SK-N-SH (cell line): ENCODE measurements around the gene DDX24. TPM values are rescaled to one million over a fixed set of nuclear protein-coding genes. Genes with fewer than 3 reads are reported as not detected.

ENCODE experiments used
- CTCF ChIA-PET: fragments of 300-600, 350-600 bp; formaldehyde crosslinking; extraction: SDS; loops from one replicate; lab custom pipeline; 2021; lab: Yijun Ruan, JAX
- POLR2A ChIA-PET: fragments of 350-600 bp; sonication (Branson Sonifier 250); formaldehyde crosslinking; extraction: SDS; loops from one replicate; lab custom pipeline; 2020; ENCODE audit warnings: antibody characterized with exemption, inconsistent platforms; lab: Yijun Ruan, JAX
- DNase-seq: peaks from one replicate; pipeline ENCODE4 v3.0.0; 2012
- H2AFZ ChIP-seq: fragments of 200-600 bp; sonication (generic); 2 replicates; pipeline ENCODE4 v1.8.1; 2016; ENCODE audit warnings: antibody characterized with exemption, mild to moderate bottlenecking, low read depth
- H3F3A ChIP-seq: fragments of 200-600 bp; sonication (generic); replicated peaks from 2 replicates; pipeline ENCODE3; 2016; ENCODE audit warnings: antibody characterized with exemption, mild to moderate bottlenecking; ENCODE audit not compliant: insufficient read depth
- H3K27ac ChIP-seq, 2 experiments: fragments of 200-500 bp in 1 of 2; fragments of 200-600 bp in 1 of 2; sonication (Bioruptor generic) in 1 of 2; sonication (generic), shearing (Covaris generic) in 1 of 2; 2 replicates each; pipeline versions ENCODE4 v1.5.1 to v1.6.1; 2014 to 2016; ENCODE audit warnings: low read depth in 2 of 2, inconsistent platforms in 1 of 2, low read length in 1 of 2, mild to moderate bottlenecking in 1 of 2, mixed read lengths in 1 of 2
- H3K27me3 ChIP-seq: fragments of 200-600 bp; sonication (generic), shearing (Covaris generic); 2 replicates; pipeline ENCODE4 v1.6.1; 2016; ENCODE audit warnings: mixed run types; ENCODE audit not compliant: insufficient read depth
- H3K36me3 ChIP-seq, 2 experiments: fragments of 200-500 bp in 1 of 2; fragments of 200-600 bp in 1 of 2; sonication (Bioruptor generic) in 1 of 2; sonication (generic) in 1 of 2; replicated peaks in 1 of 2; 2 replicates each; pipeline versions ENCODE3 to v1.5.1; 2014 to 2016; ENCODE audit warnings: low read length in 1 of 2, mild to moderate bottlenecking in 1 of 2; ENCODE audit not compliant: insufficient read depth in 2 of 2, control insufficient read depth in 1 of 2
- H3K4me1 ChIP-seq, 2 experiments: fragments of 200-500 bp in 1 of 2; fragments of 200-600 bp in 1 of 2; sonication (Bioruptor generic) in 1 of 2; sonication (generic), shearing (Covaris generic) in 1 of 2; 2 replicates each; pipeline versions ENCODE4 v1.5.1 to v1.6.1; 2014 to 2016; ENCODE audit warnings: low read depth in 1 of 2, low read length in 1 of 2, mixed run types in 1 of 2; ENCODE audit not compliant: insufficient read depth in 2 of 2, control insufficient read depth in 1 of 2
- H3K4me2 ChIP-seq: fragments of 200-600 bp; sonication (generic), shearing (Covaris generic); 2 replicates; pipeline ENCODE4 v1.6.1; 2017; ENCODE audit warnings: mixed run types
- H3K4me3 ChIP-seq, 2 experiments: fragments of 200-500 bp in 1 of 2; fragments of 200-600 bp in 1 of 2; sonication (Bioruptor generic) in 1 of 2; sonication (generic), shearing (Covaris generic) in 1 of 2; 2 replicates each; pipeline versions ENCODE4 v1.5.1 to v1.8.1; 2014 to 2016; ENCODE audit warnings: low read depth in 2 of 2, inconsistent platforms in 1 of 2, low read length in 1 of 2, mild to moderate bottlenecking in 1 of 2, mixed read lengths in 1 of 2, moderate library complexity in 1 of 2
- H3K79me2 ChIP-seq: fragments of 200-600 bp; sonication (generic); 2 replicates; pipeline ENCODE4 v1.8.1; 2017; ENCODE audit warnings: mild to moderate bottlenecking; ENCODE audit not compliant: insufficient read depth
- H3K9ac ChIP-seq: fragments of 200-600 bp; sonication (generic); 2 replicates; pipeline ENCODE4 v1.6.1; 2017; ENCODE audit warnings: mixed run types
- H3K9me2 ChIP-seq: fragments of 200-600 bp; sonication (generic); 2 replicates; pipeline ENCODE4 v1.6.1; 2017; ENCODE audit warnings: mixed run types
- H3K9me3 ChIP-seq: fragments of 200-600 bp; sonication (generic); 2 replicates; pipeline ENCODE4 v1.6.1; 2017; ENCODE audit warnings: mixed run types, mild to moderate bottlenecking, moderate library complexity
- H4K20me1 ChIP-seq: fragments of 200-600 bp; sonication (generic); 2 replicates; pipeline ENCODE4 v1.6.1; 2017; ENCODE audit warnings: mild to moderate bottlenecking, mixed run types; ENCODE audit not compliant: insufficient read depth
- CHD2 ChIP-seq: fragments of 150-350 bp; IDR thresholded peaks from 2 replicates; pipeline ENCODE4 v1.6.1; 2018; ENCODE audit warnings: low read length; ENCODE audit not compliant: partially characterized antibody
- GABPA ChIP-seq: IDR thresholded peaks from 2 replicates; pipeline ENCODE4 v1.4.0; 2012; ENCODE audit warnings: low read depth, mild to moderate bottlenecking
- NRF1 ChIP-seq: IDR thresholded peaks from 2 replicates; pipeline ENCODE4 v1.6.1; 2012; ENCODE audit warnings: low read depth, mild to moderate bottlenecking, low read length
- POLR2AphosphoS5 ChIP-seq: IDR thresholded peaks from 2 replicates; pipeline ENCODE4 v1.6.1; 2012; ENCODE audit warnings: low read depth, low read length
- RAD21 ChIP-seq: IDR thresholded peaks from 2 replicates; pipeline ENCODE4 v1.6.1; 2012; ENCODE audit warnings: mild to moderate bottlenecking, low read length
- RCOR1 ChIP-seq: fragments of 150-350 bp; IDR thresholded peaks from 2 replicates; pipeline ENCODE4 v1.6.1; 2017; ENCODE audit warnings: antibody characterized with exemption, low read length
- RFX5 ChIP-seq: IDR thresholded peaks from 2 replicates; pipeline ENCODE4 v1.6.1; 2012; ENCODE audit warnings: mild to moderate bottlenecking, improper control_type of control experiment, low read length
- RXRA ChIP-seq: IDR thresholded peaks from 2 replicates; pipeline ENCODE4 v1.4.0; 2012; ENCODE audit warnings: low read depth, mild to moderate bottlenecking, borderline replicate concordance
- SIN3A ChIP-seq: IDR thresholded peaks from 2 replicates; pipeline ENCODE4 v1.6.1; 2012; ENCODE audit warnings: low read depth, mild to moderate bottlenecking, low read length, moderate library complexity, borderline replicate concordance
- TAF1 ChIP-seq: IDR thresholded peaks from 2 replicates; pipeline ENCODE4 v1.6.1; 2012; ENCODE audit warnings: low read depth, mild to moderate bottlenecking, low read length, moderate library complexity, borderline replicate concordance
- WGBS: methylation state at CpG from one replicate; pipeline ENCODE4 v1.1.6; 2017; ENCODE audit warnings: low lambda C conversion rate; 5-methylcytosine and 5-hydroxymethylcytosine counted together
- polyA plus RNA-seq, 3 experiments: library from polyadenylated mRNA; depleted of rRNA; stranded (reverse); fragments of >200 nt; gene quantifications; 2 replicates each; pipeline ENCODE4 v1.2.3, GENCODE V29; 2012
- TF ChIP-seq, protein P1 (sequence below): IDR thresholded peaks from 2 replicates; pipeline ENCODE4 v1.4.0; 2012; ENCODE audit warnings: low read depth, borderline replicate concordance
- TF ChIP-seq, protein P2 (sequence below): IDR thresholded peaks from 2 replicates; pipeline ENCODE4 v1.6.1; 2012; ENCODE audit warnings: mild to moderate bottlenecking, low read depth, low read length, moderate library complexity
- TF ChIP-seq, protein P3 (sequence below): fragments of 150-350 bp; IDR thresholded peaks from 2 replicates; pipeline ENCODE4 v1.6.1; 2016; ENCODE audit warnings: mild to moderate bottlenecking, low read depth, low read length
- TF ChIP-seq, protein P4 (sequence below): IDR thresholded peaks from 2 replicates; pipeline ENCODE4; 2012
- TF ChIP-seq, protein P5 (sequence below): fragments of 150-350 bp; IDR thresholded peaks from 2 replicates; pipeline ENCODE4 v1.6.1; 2017; ENCODE audit warnings: antibody characterized with exemption, low read length, low read depth, borderline replicate concordance
- TF ChIP-seq, protein P6 (sequence below): fragments of 200-600 bp; sonication (generic); IDR thresholded peaks from 2 replicates; pipeline ENCODE4 v1.6.1; 2017; ENCODE audit warnings: antibody characterized with exemption, mild to moderate bottlenecking, moderate library complexity

Gene DDX24
- polyA plus RNA-seq, 1 of the 3 experiments (the other 2 are of a cell fraction), result 108 TPM

DNA sequence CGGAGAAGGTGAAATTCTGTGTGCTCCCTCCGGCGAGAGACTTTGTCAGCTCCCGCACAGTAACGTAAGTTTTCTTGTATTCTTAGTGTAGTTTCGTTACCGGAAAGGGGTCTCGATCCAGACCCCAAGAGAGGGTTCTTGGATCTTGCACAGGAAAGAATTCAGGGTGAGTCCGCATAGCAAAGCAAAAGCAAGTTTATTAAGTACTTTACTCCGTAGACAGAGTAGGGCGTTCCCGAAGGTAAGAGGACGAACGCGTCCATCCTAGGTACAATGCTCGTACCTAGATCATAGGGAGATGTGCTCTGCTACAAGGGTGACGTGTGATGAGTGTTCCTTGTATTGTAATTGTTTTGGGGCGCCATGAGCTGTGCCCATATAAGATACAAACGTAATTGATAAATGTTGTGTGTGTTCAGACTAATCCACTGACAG, 401 bp upstream of the DDX24 start:
- Histone ChIP-seq H3K27ac (peak overlapping the region; percentile 50 to 85; a peak in 3 of 4 replicates), H3K9me3 (no peaks in the 10 kb centered on the region), H2AFZ (peak overlapping the region; percentile 98), H3K9ac (peak overlapping the region; percentile 83), H3K4me1 (peaks cover 12 to 30% of the 10 kb centered on the region in 2 experiments; a peak in 3 of 4 replicates), H3K9me2 (no peaks in the 10 kb centered on the region), H4K20me1 (peaks cover 27% of the 10 kb centered on the region), H3K4me2 (peak overlapping the region; percentile 94), H3F3A (no peaks in the 10 kb centered on the region), H3K27me3 (no peaks in the 10 kb centered on the region), H3K4me3 (peak overlapping the region; percentile 96 to 99), H3K36me3 (peaks cover 20 to 25% of the 10 kb centered on the region in 2 experiments), H3K79me2 (peaks cover 61% of the 10 kb centered on the region)
- no peak for TF ChIP-seq NRF1
- TF ChIP-seq, protein P1, sequence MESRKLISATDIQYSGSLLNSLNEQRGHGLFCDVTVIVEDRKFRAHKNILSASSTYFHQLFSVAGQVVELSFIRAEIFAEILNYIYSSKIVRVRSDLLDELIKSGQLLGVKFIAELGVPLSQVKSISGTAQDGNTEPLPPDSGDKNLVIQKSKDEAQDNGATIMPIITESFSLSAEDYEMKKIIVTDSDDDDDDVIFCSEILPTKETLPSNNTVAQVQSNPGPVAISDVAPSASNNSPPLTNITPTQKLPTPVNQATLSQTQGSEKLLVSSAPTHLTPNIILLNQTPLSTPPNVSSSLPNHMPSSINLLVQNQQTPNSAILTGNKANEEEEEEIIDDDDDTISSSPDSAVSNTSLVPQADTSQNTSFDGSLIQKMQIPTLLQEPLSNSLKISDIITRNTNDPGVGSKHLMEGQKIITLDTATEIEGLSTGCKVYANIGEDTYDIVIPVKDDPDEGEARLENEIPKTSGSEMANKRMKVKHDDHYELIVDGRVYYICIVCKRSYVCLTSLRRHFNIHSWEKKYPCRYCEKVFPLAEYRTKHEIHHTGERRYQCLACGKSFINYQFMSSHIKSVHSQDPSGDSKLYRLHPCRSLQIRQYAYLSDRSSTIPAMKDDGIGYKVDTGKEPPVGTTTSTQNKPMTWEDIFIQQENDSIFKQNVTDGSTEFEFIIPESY, result no peak
- TF ChIP-seq GABPA, result no peak
- TF ChIP-seq, protein P2, sequence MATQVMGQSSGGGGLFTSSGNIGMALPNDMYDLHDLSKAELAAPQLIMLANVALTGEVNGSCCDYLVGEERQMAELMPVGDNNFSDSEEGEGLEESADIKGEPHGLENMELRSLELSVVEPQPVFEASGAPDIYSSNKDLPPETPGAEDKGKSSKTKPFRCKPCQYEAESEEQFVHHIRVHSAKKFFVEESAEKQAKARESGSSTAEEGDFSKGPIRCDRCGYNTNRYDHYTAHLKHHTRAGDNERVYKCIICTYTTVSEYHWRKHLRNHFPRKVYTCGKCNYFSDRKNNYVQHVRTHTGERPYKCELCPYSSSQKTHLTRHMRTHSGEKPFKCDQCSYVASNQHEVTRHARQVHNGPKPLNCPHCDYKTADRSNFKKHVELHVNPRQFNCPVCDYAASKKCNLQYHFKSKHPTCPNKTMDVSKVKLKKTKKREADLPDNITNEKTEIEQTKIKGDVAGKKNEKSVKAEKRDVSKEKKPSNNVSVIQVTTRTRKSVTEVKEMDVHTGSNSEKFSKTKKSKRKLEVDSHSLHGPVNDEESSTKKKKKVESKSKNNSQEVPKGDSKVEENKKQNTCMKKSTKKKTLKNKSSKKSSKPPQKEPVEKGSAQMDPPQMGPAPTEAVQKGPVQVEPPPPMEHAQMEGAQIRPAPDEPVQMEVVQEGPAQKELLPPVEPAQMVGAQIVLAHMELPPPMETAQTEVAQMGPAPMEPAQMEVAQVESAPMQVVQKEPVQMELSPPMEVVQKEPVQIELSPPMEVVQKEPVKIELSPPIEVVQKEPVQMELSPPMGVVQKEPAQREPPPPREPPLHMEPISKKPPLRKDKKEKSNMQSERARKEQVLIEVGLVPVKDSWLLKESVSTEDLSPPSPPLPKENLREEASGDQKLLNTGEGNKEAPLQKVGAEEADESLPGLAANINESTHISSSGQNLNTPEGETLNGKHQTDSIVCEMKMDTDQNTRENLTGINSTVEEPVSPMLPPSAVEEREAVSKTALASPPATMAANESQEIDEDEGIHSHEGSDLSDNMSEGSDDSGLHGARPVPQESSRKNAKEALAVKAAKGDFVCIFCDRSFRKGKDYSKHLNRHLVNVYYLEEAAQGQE, result no peak
- TF ChIP-seq, protein P3, sequence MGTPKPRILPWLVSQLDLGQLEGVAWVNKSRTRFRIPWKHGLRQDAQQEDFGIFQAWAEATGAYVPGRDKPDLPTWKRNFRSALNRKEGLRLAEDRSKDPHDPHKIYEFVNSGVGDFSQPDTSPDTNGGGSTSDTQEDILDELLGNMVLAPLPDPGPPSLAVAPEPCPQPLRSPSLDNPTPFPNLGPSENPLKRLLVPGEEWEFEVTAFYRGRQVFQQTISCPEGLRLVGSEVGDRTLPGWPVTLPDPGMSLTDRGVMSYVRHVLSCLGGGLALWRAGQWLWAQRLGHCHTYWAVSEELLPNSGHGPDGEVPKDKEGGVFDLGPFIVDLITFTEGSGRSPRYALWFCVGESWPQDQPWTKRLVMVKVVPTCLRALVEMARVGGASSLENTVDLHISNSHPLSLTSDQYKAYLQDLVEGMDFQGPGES, result no peak
- TF ChIP-seq RAD21, result no peak
- no peak for TF ChIP-seq CHD2
- TF ChIP-seq RXRA, result no peak
- TF ChIP-seq, protein P4, sequence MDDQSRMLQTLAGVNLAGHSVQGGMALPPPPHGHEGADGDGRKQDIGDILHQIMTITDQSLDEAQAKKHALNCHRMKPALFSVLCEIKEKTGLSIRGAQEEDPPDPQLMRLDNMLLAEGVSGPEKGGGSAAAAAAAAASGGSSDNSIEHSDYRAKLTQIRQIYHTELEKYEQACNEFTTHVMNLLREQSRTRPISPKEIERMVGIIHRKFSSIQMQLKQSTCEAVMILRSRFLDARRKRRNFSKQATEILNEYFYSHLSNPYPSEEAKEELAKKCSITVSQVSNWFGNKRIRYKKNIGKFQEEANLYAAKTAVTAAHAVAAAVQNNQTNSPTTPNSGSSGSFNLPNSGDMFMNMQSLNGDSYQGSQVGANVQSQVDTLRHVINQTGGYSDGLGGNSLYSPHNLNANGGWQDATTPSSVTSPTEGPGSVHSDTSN, result no peak
- TF ChIP-seq RCOR1, result no peak
- TF ChIP-seq, protein P5, sequence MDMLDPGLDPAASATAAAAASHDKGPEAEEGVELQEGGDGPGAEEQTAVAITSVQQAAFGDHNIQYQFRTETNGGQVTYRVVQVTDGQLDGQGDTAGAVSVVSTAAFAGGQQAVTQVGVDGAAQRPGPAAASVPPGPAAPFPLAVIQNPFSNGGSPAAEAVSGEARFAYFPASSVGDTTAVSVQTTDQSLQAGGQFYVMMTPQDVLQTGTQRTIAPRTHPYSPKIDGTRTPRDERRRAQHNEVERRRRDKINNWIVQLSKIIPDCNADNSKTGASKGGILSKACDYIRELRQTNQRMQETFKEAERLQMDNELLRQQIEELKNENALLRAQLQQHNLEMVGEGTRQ, result no peak
- TF ChIP-seq RFX5, result no peak
- TF ChIP-seq, protein P6, sequence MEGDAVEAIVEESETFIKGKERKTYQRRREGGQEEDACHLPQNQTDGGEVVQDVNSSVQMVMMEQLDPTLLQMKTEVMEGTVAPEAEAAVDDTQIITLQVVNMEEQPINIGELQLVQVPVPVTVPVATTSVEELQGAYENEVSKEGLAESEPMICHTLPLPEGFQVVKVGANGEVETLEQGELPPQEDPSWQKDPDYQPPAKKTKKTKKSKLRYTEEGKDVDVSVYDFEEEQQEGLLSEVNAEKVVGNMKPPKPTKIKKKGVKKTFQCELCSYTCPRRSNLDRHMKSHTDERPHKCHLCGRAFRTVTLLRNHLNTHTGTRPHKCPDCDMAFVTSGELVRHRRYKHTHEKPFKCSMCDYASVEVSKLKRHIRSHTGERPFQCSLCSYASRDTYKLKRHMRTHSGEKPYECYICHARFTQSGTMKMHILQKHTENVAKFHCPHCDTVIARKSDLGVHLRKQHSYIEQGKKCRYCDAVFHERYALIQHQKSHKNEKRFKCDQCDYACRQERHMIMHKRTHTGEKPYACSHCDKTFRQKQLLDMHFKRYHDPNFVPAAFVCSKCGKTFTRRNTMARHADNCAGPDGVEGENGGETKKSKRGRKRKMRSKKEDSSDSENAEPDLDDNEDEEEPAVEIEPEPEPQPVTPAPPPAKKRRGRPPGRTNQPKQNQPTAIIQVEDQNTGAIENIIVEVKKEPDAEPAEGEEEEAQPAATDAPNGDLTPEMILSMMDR, result no peak
- TF ChIP-seq POLR2AphosphoS5, result no peak
- TF ChIP-seq SIN3A, result no peak
- TF ChIP-seq TAF1, result no peak
- no peak for DNase-seq
- ChIA-PET CTCF (interaction anchor here (0.9 to 2.6 kb wide), 6 partner anchors 16 to 142 kb away, joined by 3 to 14 read pairs (median 4); partner anchors contain the start of gene IFI27L2), POLR2A (interaction anchor here (1.1 kb wide), 1 partner anchor 34 kb away, joined by 4 read pairs; no protein-coding TSS in a partner anchor)
- WGBS, result 4% methylated on average over 18 of the region's 19 CpGs
